Esophagus muscularis mucosa (tissue), 4 donors: ENCODE results near the gene TMEM61. TPM values are rescaled to one million over a fixed set of nuclear protein-coding genes. Genes with fewer than 3 reads are reported as not detected.
A peak's percentile ranks its signal among the peaks of the same experiment; 100 is the strongest.

Source experiments
- DNase-seq: peaks from one replicate; pipeline ENCODE4 v3.0.0-alpha.2; 2017; ENCODE audit errors: extremely low spot score
- H3K27ac ChIP-seq, 4 donors: fragments of 200-600 bp; sonication (generic); replicated peaks in 1 of 4; 1 replicate in 3 of 4; 2 replicates in 1 of 4; pipeline ENCODE4 v1.5.1; 2016 to 2019; ENCODE audit warnings: mild to moderate bottlenecking in 1 of 4
- H3K27me3 ChIP-seq, 4 donors: fragments of 200-600 bp; sonication (generic); one replicate each; pipeline versions ENCODE4 v1.5.1 to v1.6.0; 2016 to 2019
- H3K36me3 ChIP-seq, 4 donors: fragments of 200-600 bp; sonication (generic); one replicate each; pipeline ENCODE4 v1.5.1; 2016 to 2019
- H3K4me1 ChIP-seq, 4 donors: fragments of 200-600 bp; sonication (generic); one replicate each; pipeline ENCODE4 v1.5.1; 2016 to 2019
- H3K4me3 ChIP-seq, 4 donors: fragments of 200-600 bp; sonication (generic); 1 replicate in 2 of 4; 2 replicates in 2 of 4; pipeline ENCODE4 v1.5.1; 2016 to 2019; ENCODE audit warnings: mild to moderate bottlenecking in 4 of 4, moderate library complexity in 1 of 4
- H3K9me3 ChIP-seq, 4 donors: fragments of 200-600 bp; sonication (generic); 1 replicate in 3 of 4; 2 replicates in 1 of 4; pipeline ENCODE4 v1.5.1; 2016 to 2019
- CTCF ChIP-seq, 3 experiments: fragments of 200-600 bp in 2 of 3; fragments of 450-650 bp in 1 of 3; sonication (generic) in 2 of 3; IDR thresholded peaks; one replicate each; pipeline ENCODE4 v1.5.1; 2017 to 2019; ENCODE audit warnings: antibody characterized with exemption in 3 of 3, mild to moderate bottlenecking in 2 of 3, moderate library complexity in 1 of 3
- EP300 ChIP-seq: sonication (generic); formaldehyde crosslinking; IDR thresholded peaks from one replicate; pipeline ENCODE4 v1.6.1; 2017; ENCODE audit warnings: antibody characterized with exemption
- POLR2A ChIP-seq: fragments of 450-650 bp; IDR thresholded peaks from one replicate; pipeline ENCODE4 v1.6.1; 2017; ENCODE audit warnings: antibody characterized with exemption, moderate library complexity, mild to moderate bottlenecking, low read depth
- POLR2AphosphoS5 ChIP-seq, 2 donors: sonication (generic); formaldehyde crosslinking; IDR thresholded peaks; one replicate each; pipeline ENCODE4 v1.6.1; 2017; ENCODE audit warnings: antibody characterized with exemption in 2 of 2
- WGBS: methylation state at CpG from one replicate; pipeline ENCODE4 v1.1.5; 2018; 5-methylcytosine and 5-hydroxymethylcytosine counted together
- intact Hi-C: fragments of 100-400 bp; cut with DNase I; formaldehyde crosslinking; loops from one replicate; pipeline ENCODE4 v1.15.1; 2023
- total RNA-seq, 4 donors: library from RNA; depleted of rRNA; stranded (reverse); fragments of >200 nt; gene quantifications; one replicate each; pipeline versions ENCODE4 v1.1.0 to v1.2.1, GENCODE V29; 2016

TMEM61 gene
- total RNA-seq, 4 donors from 2014 or later: 0.66 to 2.5 (median 0.84) TPM; not detected in 1

- no peak overlapping the region for H3K4me3 ChIP-seq
- H3K4me1 ChIP-seq: peaks cover 4 to 6% (median 5%) of the 10 kb centered on the region in 4 donors
- no peaks in the 10 kb centered on the region for H3K36me3 ChIP-seq
- H3K27me3 ChIP-seq: peaks cover 0 to 4% (median 0%) of the 10 kb centered on the region in 4 donors
- DNase-seq: no peak
- no peaks in the 10 kb centered on the region for H3K9me3 ChIP-seq
- WGBS: 65% methylated on average over 6 of the region's 6 CpGs
- intact Hi-C loops: no loop called here
- no peak overlapping the region for H3K27ac ChIP-seq
- TF ChIP-seq CTCF (IDR thresholded peaks at IDR 0.05) (no peak), POLR2AphosphoS5 (IDR thresholded peaks at IDR 0.05) (no peak), EP300 (no peak), POLR2A (no peak)
These were observed 35.0 kb upstream of the TMEM61 start for GRCh38 chr1:54945393-54945936.

- intact Hi-C loops: no loop called here
- no peaks in the 10 kb centered on the region for H3K36me3 ChIP-seq
- H3K4me1 ChIP-seq: peaks cover 11 to 12% (median 12%) of the 10 kb centered on the region in 4 donors
- peaks cover 0 to 4% (median 0%) of the 10 kb centered on the region in 4 donors for H3K27me3 ChIP-seq
- TF ChIP-seq POLR2AphosphoS5 (IDR thresholded peaks at IDR 0.05) (no peak), CTCF (IDR thresholded peaks at IDR 0.05) (no peak), POLR2A (no peak), EP300 (no peak)
- 82% methylated on average over 5 of the region's 5 CpGs for WGBS
- H3K9me3 ChIP-seq: no peaks in the 10 kb centered on the region
- no peak for DNase-seq
- H3K4me3 ChIP-seq: no peak overlapping the region
- no peak overlapping the region for H3K27ac ChIP-seq
These were observed 32.9 kb upstream of the TMEM61 start for GRCh38 chr1:54947540-54947939.

- peaks cover 0 to 4% (median 0%) of the 10 kb centered on the region in 4 donors for H3K27me3 ChIP-seq
- no peaks in the 10 kb centered on the region for H3K36me3 ChIP-seq
- 78% methylated on average over 4 of the region's 4 CpGs for WGBS
- no peak overlapping the region for H3K27ac ChIP-seq
- DNase-seq: peak; percentile 24
- H3K4me1 ChIP-seq: peaks cover 11 to 12% (median 12%) of the 10 kb centered on the region in 4 donors
- TF ChIP-seq POLR2A (no peak), POLR2AphosphoS5 (IDR thresholded peaks at IDR 0.05) (no peak), EP300 (no peak), CTCF (IDR thresholded peaks at IDR 0.05) (no peak)
- intact Hi-C loops: no loop called here
- no peak overlapping the region for H3K4me3 ChIP-seq
- H3K9me3 ChIP-seq: no peaks in the 10 kb centered on the region
These were observed 31.4 kb upstream of the TMEM61 start for GRCh38 chr1:54949053-54949452.

- no peak for TF ChIP-seq POLR2AphosphoS5 (IDR thresholded peaks at IDR 0.05)
- TF ChIP-seq EP300: no peak
- no peak for TF ChIP-seq CTCF (IDR thresholded peaks at IDR 0.05)
- no peak for TF ChIP-seq POLR2A
- intact Hi-C loops: loop anchor here (2.0 kb wide), 1 partner anchor 47 kb away; no protein-coding TSS in a partner anchor
- Histone ChIP-seq H3K27me3 (peaks cover 0 to 4% (median 0%) of the 10 kb centered on the region in 4 donors), H3K36me3 (no peaks in the 10 kb centered on the region), H3K27ac (peak overlapping the region in 1 of 4 donors; percentile 50), H3K9me3 (no peaks in the 10 kb centered on the region), H3K4me1 (peaks cover 11 to 12% (median 12%) of the 10 kb centered on the region in 4 donors), H3K4me3 (peak overlapping the region in 1 of 4 donors; percentile 33)
- WGBS: 64% methylated on average over 6 of the region's 6 CpGs
- peak; percentile 70 for DNase-seq
These were observed 30.4 kb upstream of the TMEM61 start for GRCh38 chr1:54950006-54950368.
